Vagina (tissue), 2 donors: Measurements from ENCODE around the gene CAVIN1. TPM values are rescaled to one million over a fixed set of nuclear protein-coding genes. Genes with fewer than 3 reads are reported as not detected.
"Not testable (repeated sequence)": the region's sequence is repeated elsewhere in the genome, so short reads cannot be mapped to it uniquely, and the experiment has no call there.

ENCODE experiments used
- DNase-seq, 2 donors: peaks; one replicate each; pipeline ENCODE4 v3.0.0-alpha.2; 2017; ENCODE audit errors: extremely low spot score in 2 of 2
- H3K27ac ChIP-seq: fragments of 200-600 bp; sonication (generic); one replicate; pipeline ENCODE4 v1.5.1; 2019
- H3K27me3 ChIP-seq: fragments of 200-600 bp; sonication (generic); one replicate; pipeline ENCODE4 v1.5.1; 2019
- H3K36me3 ChIP-seq, 2 donors: fragments of 200-600 bp; sonication (generic); one replicate each; pipeline ENCODE4 v1.5.1; 2017 to 2019
- H3K4me1 ChIP-seq: fragments of 200-600 bp; sonication (generic); one replicate; pipeline ENCODE4 v1.5.1; 2019
- H3K4me3 ChIP-seq, 2 donors: fragments of 200-600 bp; sonication (generic); 1 replicate in 1 of 2; 2 replicates in 1 of 2; pipeline ENCODE4 v1.5.1; 2016 to 2019
- H3K9me3 ChIP-seq: fragments of 200-600 bp; sonication (generic); one replicate; pipeline ENCODE4 v1.5.1; 2019
- CTCF ChIP-seq, 3 experiments: fragments of 450-650 bp in 2 of 3; fragments of 200-600 bp in 1 of 3; sonication (generic) in 1 of 3; IDR thresholded peaks; one replicate each; pipeline ENCODE4 v1.5.1; 2017 to 2019; ENCODE audit warnings: antibody characterized with exemption in 3 of 3, mild to moderate bottlenecking in 2 of 3, moderate library complexity in 2 of 3
- POLR2A ChIP-seq, 2 donors: fragments of 450-650 bp; IDR thresholded peaks; one replicate each; pipeline ENCODE4 v1.6.1; 2017; ENCODE audit warnings: antibody characterized with exemption in 2 of 2, mild to moderate bottlenecking in 2 of 2, moderate library complexity in 2 of 2
- POLR2AphosphoS5 ChIP-seq, 2 donors: sonication (generic); formaldehyde crosslinking; IDR thresholded peaks; one replicate each; pipeline ENCODE4 v1.9.0; 2017; ENCODE audit warnings: antibody characterized with exemption in 2 of 2, mild to moderate bottlenecking in 2 of 2, low read depth in 1 of 2; ENCODE audit not compliant: insufficient read depth in 1 of 2
- intact Hi-C: fragments of 100-400 bp; cut with DNase I; formaldehyde crosslinking; loops from one replicate; pipeline ENCODE4 v1.15.1; 2023
- total RNA-seq: library from RNA; depleted of rRNA; stranded (reverse); fragments of >200 nt; gene quantifications from one replicate; pipeline ENCODE4 v1.2.3, GENCODE V29; 2016

Gene CAVIN1
- total RNA-seq, 1 donor from 2014 or later = 268 TPM

- peaks cover 35% of the 10 kb centered on the region for H3K4me1 ChIP-seq
- TF ChIP-seq CTCF (IDR thresholded peaks at IDR 0.05) = no peak
- intact Hi-C loops = no loop called here
Measured at GRCh38 chr17:42399948-42400843, 22.9 kb downstream of the CAVIN1 start.

GRCh38 chr17:42399121-42399520, 23.9 kb downstream of the CAVIN1 start:
- Histone ChIP-seq H3K27me3 (no peaks in the 10 kb centered on the region), H3K27ac (peak overlapping the region; percentile 39), H3K4me3 (no peak overlapping the region), H3K9me3 (no peaks in the 10 kb centered on the region), H3K4me1 (peaks cover 31% of the 10 kb centered on the region), H3K36me3 (peaks cover 0 to 14% of the 10 kb centered on the region in 2 donors)
- no peak for DNase-seq
- TF ChIP-seq POLR2A (IDR thresholded peaks at IDR 0.05) (no peak), POLR2AphosphoS5 (IDR thresholded peaks at IDR 0.05; ENCODE audit: insufficient read depth in 1 of 2, low read depth in 1 of 2) (no peak), CTCF (IDR thresholded peaks at IDR 0.05) (no peak)
- intact Hi-C loops = no loop called here

More at GRCh38 chr17:42399948-42400843, 22.9 kb downstream of the CAVIN1 start:
- Histone ChIP-seq H3K27me3 (no peaks in the 10 kb centered on the region), H3K9me3 (no peaks in the 10 kb centered on the region), H3K27ac (no peak overlapping the region), H3K36me3 (peaks cover 0 to 21% of the 10 kb centered on the region in 2 donors), H3K4me3 (no peak overlapping the region)
- DNase-seq = no peak

- H3K4me3 ChIP-seq, H3K27me3 ChIP-seq, intact Hi-C loops, H3K36me3 ChIP-seq, DNase-seq, H3K27ac ChIP-seq, H3K4me1 ChIP-seq, H3K9me3 ChIP-seq: not testable (repeated sequence)
Measured at GRCh38 chr17:42395601-42396000, 27.5 kb downstream of the CAVIN1 start.

- TF ChIP-seq CTCF (IDR thresholded peaks at IDR 0.05) (no peak), POLR2A (IDR thresholded peaks at IDR 0.05) (no peak), POLR2AphosphoS5 (IDR thresholded peaks at IDR 0.05; ENCODE audit: insufficient read depth in 1 of 2, low read depth in 1 of 2) (no peak)
- DNase-seq = no peak
Measured at GRCh38 chr17:42394838-42395237, 28.2 kb downstream of the CAVIN1 start.

GRCh38 chr17:42392692-42393415, 30.2 kb downstream of the CAVIN1 start:
- TF ChIP-seq CTCF (IDR thresholded peaks at IDR 0.05) (no peak), POLR2AphosphoS5 (IDR thresholded peaks at IDR 0.05; ENCODE audit: insufficient read depth in 1 of 2, low read depth in 1 of 2) (no peak), POLR2A (IDR thresholded peaks at IDR 0.05) (no peak)
- H3K36me3 ChIP-seq = no peaks in the 10 kb centered on the region
- H3K4me3 ChIP-seq = no peak overlapping the region
- intact Hi-C loops = no loop called here
- H3K27me3 ChIP-seq = no peaks in the 10 kb centered on the region
- no peak for DNase-seq
- no peak overlapping the region for H3K27ac ChIP-seq
- no peaks in the 10 kb centered on the region for H3K9me3 ChIP-seq
- H3K4me1 ChIP-seq = no peaks in the 10 kb centered on the region

More at GRCh38 chr17:42394838-42395237, 28.2 kb downstream of the CAVIN1 start:
- Histone ChIP-seq H3K27me3 (no peaks in the 10 kb centered on the region), H3K9me3 (no peaks in the 10 kb centered on the region), H3K36me3 (no peaks in the 10 kb centered on the region), H3K27ac (no peak overlapping the region), H3K4me1 (peaks cover 9% of the 10 kb centered on the region), H3K4me3 (no peak overlapping the region)
- intact Hi-C loops = no loop called here

GRCh38 chr17:42391439-42391838, 31.6 kb downstream of the CAVIN1 start:
- H3K27ac ChIP-seq, DNase-seq, H3K9me3 ChIP-seq, H3K4me1 ChIP-seq, H3K36me3 ChIP-seq, H3K27me3 ChIP-seq, H3K4me3 ChIP-seq, intact Hi-C loops: not testable (repeated sequence)
